ENCODE data around the gene CPSF4L. TPM values are rescaled to one million over a fixed set of nuclear protein-coding genes. Genes with fewer than 3 reads are reported as not detected.

CPSF4L gene
- polyA plus RNA-seq, 1 donor (not counting 4 experiments of a cell fraction or from before 2014, with no cell fraction given) = not detected

GRCh38 chr17:73215447-73215846 is 46.2 kb downstream of the CPSF4L start:
- Histone ChIP-seq H3K27me3 (ENCODE audit: control insufficient read depth, extremely low read depth, insufficient read depth, low read length) (no peaks in the 10 kb centered on the region), H3K4me2 (ENCODE audit: control insufficient read depth, extremely low read depth, insufficient read depth, low read depth, low read length) (no peak overlapping the region), H3K9ac (ENCODE audit: control insufficient read depth, extremely low read depth, insufficient read depth, low read length) (no peak overlapping the region), H3K9me3 (ENCODE audit: control insufficient read depth, low read depth, low read length) (no peaks in the 10 kb centered on the region), H3K27ac (ENCODE audit: control insufficient read depth, insufficient read depth, low read length) (no peak overlapping the region), H2AFZ (ENCODE audit: control insufficient read depth, low read length) (no peak overlapping the region), H3K4me3 (ENCODE audit: control insufficient read depth in 2 of 3, extremely low read depth in 1 of 3, insufficient read depth in 2 of 3, low read depth in 1 of 3, low read length in 3 of 3) (no peak overlapping the region), H4K20me1 (ENCODE audit: control insufficient read depth, extremely low read depth, insufficient read depth, low read length) (no peaks in the 10 kb centered on the region), H3K36me3 (ENCODE audit: control insufficient read depth in 2 of 2, extremely low read depth in 1 of 2, insufficient read depth in 2 of 2, low read length in 2 of 2) (peaks cover 3 to 8% of the 10 kb centered on the region in 2 experiments), H3K4me1 (ENCODE audit: control insufficient read depth, extremely low read depth, insufficient read depth, low read length) (no peaks in the 10 kb centered on the region), H3K9me1 (ENCODE audit: control insufficient read depth, extremely low read depth, insufficient read depth, low read length) (peaks cover 4% of the 10 kb centered on the region), H3K79me2 (ENCODE audit: control insufficient read depth, insufficient read depth, low read length) (peaks cover 23% of the 10 kb centered on the region)
- dilution Hi-C loops (cut with MboI; ENCODE audit: extremely low pct_ligation_motif_present, low sequenced_read_pairs) = no loop called here
- no peak for DNase-seq (ENCODE audit: low read depth, low spot score)
- no peak for TF ChIP-seq EZH2 (IDR thresholded peaks at IDR 0.05; ENCODE audit: low read length)
- peak in 2 of 3 experiments; percentile 8 to 21 for TF ChIP-seq CTCF (optimal IDR thresholded peaks at IDR 0.05 in 1 of 3, IDR thresholded peaks at IDR 0.05 in 1 of 3, conservative IDR thresholded peaks at IDR 0.05 in 1 of 3; ENCODE audit: extremely low read depth in 1 of 3, insufficient read depth in 2 of 3, low read length in 3 of 3)
- FAIRE-seq = no peak

- peaks cover 3 to 8% of the 10 kb centered on the region in 2 experiments for H3K36me3 ChIP-seq (ENCODE audit: control insufficient read depth in 2 of 2, extremely low read depth in 1 of 2, insufficient read depth in 2 of 2, low read length in 2 of 2)
- DNase-seq (ENCODE audit: low read depth, low spot score) (no peak), FAIRE-seq (no peak)
- H3K27ac ChIP-seq (ENCODE audit: control insufficient read depth, insufficient read depth, low read length) = no peak overlapping the region
- dilution Hi-C loops (cut with MboI; ENCODE audit: extremely low pct_ligation_motif_present, low sequenced_read_pairs) = no loop called here
- H4K20me1 ChIP-seq (ENCODE audit: control insufficient read depth, extremely low read depth, insufficient read depth, low read length) = no peaks in the 10 kb centered on the region
- H3K4me3 ChIP-seq (ENCODE audit: control insufficient read depth in 2 of 3, extremely low read depth in 1 of 3, insufficient read depth in 2 of 3, low read depth in 1 of 3, low read length in 3 of 3) = no peak overlapping the region
- H3K9me1 ChIP-seq (ENCODE audit: control insufficient read depth, extremely low read depth, insufficient read depth, low read length) = peaks cover 4% of the 10 kb centered on the region
- no peaks in the 10 kb centered on the region for H3K27me3 ChIP-seq (ENCODE audit: control insufficient read depth, extremely low read depth, insufficient read depth, low read length)
- H3K4me2 ChIP-seq (ENCODE audit: control insufficient read depth, extremely low read depth, insufficient read depth, low read depth, low read length) = no peak overlapping the region
- peaks cover 21% of the 10 kb centered on the region for H3K79me2 ChIP-seq (ENCODE audit: control insufficient read depth, insufficient read depth, low read length)
- TF ChIP-seq EZH2 (IDR thresholded peaks at IDR 0.05; ENCODE audit: low read length) = no peak
- no peak for TF ChIP-seq CTCF (optimal IDR thresholded peaks at IDR 0.05 in 1 of 3, IDR thresholded peaks at IDR 0.05 in 1 of 3, conservative IDR thresholded peaks at IDR 0.05 in 1 of 3; ENCODE audit: extremely low read depth in 1 of 3, insufficient read depth in 2 of 3, low read length in 3 of 3)
- H3K9me3 ChIP-seq (ENCODE audit: control insufficient read depth, low read depth, low read length) = no peaks in the 10 kb centered on the region
- no peaks in the 10 kb centered on the region for H3K4me1 ChIP-seq (ENCODE audit: control insufficient read depth, extremely low read depth, insufficient read depth, low read length)
- no peak overlapping the region for H2AFZ ChIP-seq (ENCODE audit: control insufficient read depth, low read length)
- no peak overlapping the region for H3K9ac ChIP-seq (ENCODE audit: control insufficient read depth, extremely low read depth, insufficient read depth, low read length)
These were observed 46.8 kb downstream of the CPSF4L start for GRCh38 chr17:73214851-73215250.
